Endothelial cell of umbilical vein (primary cell): ENCODE results near the gene FRRS1. TPM values are rescaled to one million over a fixed set of nuclear protein-coding genes. Genes with fewer than 3 reads are reported as not detected.

Experiments
- BruUV-seq: library from RNA; stranded (reverse); fragments of 400-500 nt; replicated peaks from 2 replicates; lab custom pipeline; 2021; lab: Mats Ljungman, UMichigan
- CTCF ChIA-PET: fragments of 300-600, 350-600 bp; sonication (Branson Sonifier 250); formaldehyde crosslinking; loops from one replicate; lab custom pipeline; 2021; ENCODE audit warnings: antibody characterized with exemption, inconsistent platforms; lab: Charles Lee
- POLR2A ChIA-PET: fragments of 300-600, 350-600 bp; sonication (Branson Sonifier 250); formaldehyde crosslinking; loops from one replicate; lab custom pipeline; 2021; ENCODE audit warnings: antibody characterized with exemption, inconsistent platforms; lab: Charles Lee
- DNase-seq: peaks from one replicate; pipeline ENCODE4 v3.0.0-alpha.2; 2011; ENCODE audit warnings: low read depth, low spot score
- FAIRE-seq: peaks from 2 replicates; lab custom pipeline; 2011; peaks lifted over from hg19 to GRCh38; lab: Jason Lieb, UNC
- H2AFZ ChIP-seq: 2 replicates; pipeline ENCODE4 v1.6.0; 2012; ENCODE audit warnings: low read depth, low read length, control low read depth, inconsistent platforms
- H3K27ac ChIP-seq: 2 replicates; pipeline ENCODE4 v1.5.1; 2011; ENCODE audit warnings: low read depth, mild to moderate bottlenecking, control low read depth, low read length, moderate library complexity; ENCODE audit not compliant: insufficient read depth
- H3K27me3 ChIP-seq, 2 experiments: 2 replicates each; pipeline versions ENCODE4 v1.6.0 to v1.6.1; 2011; ENCODE audit warnings: low read length in 2 of 2, mixed read lengths in 1 of 2; ENCODE audit not compliant: control insufficient read depth in 2 of 2, insufficient read depth in 2 of 2
- H3K36me3 ChIP-seq, 2 experiments: 2 replicates in 1 of 2; 3 replicates in 1 of 2; pipeline ENCODE4 v1.5.1; 2011; ENCODE audit warnings: low read length in 2 of 2, mild to moderate bottlenecking in 1 of 2, moderate library complexity in 1 of 2; ENCODE audit not compliant: control insufficient read depth in 2 of 2, insufficient read depth in 2 of 2; ENCODE audit errors: extremely low read depth in 1 of 2
- H3K4me1 ChIP-seq: 3 replicates; pipeline ENCODE4 v1.5.1; 2011; ENCODE audit warnings: mild to moderate bottlenecking, low read length; ENCODE audit not compliant: control insufficient read depth, insufficient read depth; ENCODE audit errors: extremely low read depth
- H3K4me2 ChIP-seq: 2 replicates; pipeline ENCODE4 v1.6.1; 2011; ENCODE audit warnings: low read length, control low read depth, mixed read lengths; ENCODE audit not compliant: insufficient read depth
- H3K4me3 ChIP-seq, 3 experiments: fragments of 200-600 bp in 1 of 3; sonication (generic), shearing (Covaris generic) in 1 of 3; replicated peaks in 1 of 3; 2 replicates each; pipeline ENCODE4 v1.5.1; 2011 to 2016; ENCODE audit warnings: control low read depth in 3 of 3, low read length in 3 of 3, mild to moderate bottlenecking in 2 of 3, inconsistent platforms in 1 of 3, low read depth in 1 of 3, moderate library complexity in 1 of 3; ENCODE audit not compliant: insufficient read depth in 1 of 3
- H3K79me2 ChIP-seq: 2 replicates; pipeline ENCODE4 v1.6.0; 2012; ENCODE audit warnings: low read length, inconsistent platforms; ENCODE audit not compliant: control insufficient read depth, insufficient read depth
- H3K9ac ChIP-seq: replicated peaks from 2 replicates; pipeline ENCODE3; 2011; ENCODE audit warnings: low read length, control low read depth; ENCODE audit not compliant: insufficient read depth; ENCODE audit errors: extremely low read depth
- H3K9me1 ChIP-seq: replicated peaks from 3 replicates; pipeline ENCODE4 v1.6.0; 2011; ENCODE audit warnings: mild to moderate bottlenecking, low read length; ENCODE audit not compliant: control insufficient read depth, insufficient read depth; ENCODE audit errors: extremely low read depth
- H3K9me3 ChIP-seq: replicated peaks from 2 replicates; pipeline ENCODE4 v1.5.1; 2012; ENCODE audit warnings: low read length, inconsistent platforms; ENCODE audit not compliant: control insufficient read depth, insufficient read depth
- H4K20me1 ChIP-seq: replicated peaks from 2 replicates; pipeline ENCODE3; 2011; ENCODE audit warnings: mild to moderate bottlenecking, low read length; ENCODE audit not compliant: control insufficient read depth, insufficient read depth; ENCODE audit errors: extremely low read depth
- EZH2 ChIP-seq: IDR thresholded peaks from 2 replicates; pipeline ENCODE4 v1.6.1; 2012; ENCODE audit warnings: borderline replicate concordance, low read depth, mild to moderate bottlenecking, moderate library complexity, low read length, inconsistent platforms; ENCODE audit not compliant: severe bottlenecking
- FOS ChIP-seq: IDR thresholded peaks from 2 replicates; pipeline ENCODE4 v1.6.1; 2011; ENCODE audit warnings: mild to moderate bottlenecking, low read length, moderate library complexity, borderline replicate concordance; ENCODE audit not compliant: insufficient read depth
- JUN ChIP-seq: IDR thresholded peaks from 2 replicates; pipeline ENCODE4 v1.6.1; 2011; ENCODE audit warnings: borderline replicate concordance, low read depth; ENCODE audit not compliant: insufficient read length, insufficient read depth
- MYC ChIP-seq: IDR thresholded peaks from one replicate; pipeline ENCODE4 v1.6.1; 2011; ENCODE audit warnings: mild to moderate bottlenecking, low read depth, low read length
- POLR2A ChIP-seq: IDR thresholded peaks from 2 replicates; pipeline ENCODE4 v1.6.1; 2012; ENCODE audit warnings: low read depth, mild to moderate bottlenecking, control low read depth, low read length
- POLR2AphosphoS5 ChIP-seq: IDR thresholded peaks from 2 replicates; pipeline ENCODE4 v1.6.1; 2012; ENCODE audit warnings: low read depth, mild to moderate bottlenecking, control low read depth, low read length, moderate library complexity; ENCODE audit not compliant: insufficient read depth
- dilution Hi-C: fragments of 300-500 bp; cut with MboI; formaldehyde crosslinking; loops from one replicate; pipeline ENCODE4 v1.15.0; 2019; ENCODE audit warnings: low sequenced_read_pairs; ENCODE audit not compliant: extremely low pct_ligation_motif_present
- intact Hi-C: fragments of 100-400 bp; cut with micrococcal nuclease; formaldehyde crosslinking; loops from one replicate; pipeline ENCODE4 v1.10.0; 2022
- polyA plus RNA-seq, 4 experiments: library from polyadenylated mRNA; depleted of rRNA in 3 of 4; stranded (reverse) in 3 of 4; unstranded in 1 of 4; fragments of >200 nt; gene quantifications; 2 replicates each; pipeline versions ENCODE4 v1.2.1 to v1.2.3, GENCODE V29; 2011 to 2012; ENCODE audit warnings: missing spikeins in 1 of 4
- total RNA-seq: library from RNA; stranded (reverse); gene quantifications from 2 replicates; pipeline ENCODE4 v1.2.3, GENCODE V29; 2021
- TF ChIP-seq, protein P1 (sequence below): IDR thresholded peaks from 2 replicates; pipeline ENCODE4 v1.6.1; 2011; ENCODE audit not compliant: insufficient read depth, insufficient read length
- TF ChIP-seq, protein P2 (sequence below), 2 donors: IDR thresholded peaks; 1 replicate in 1 of 2; 2 replicates in 1 of 2; pipeline ENCODE4 v1.5.1; 2011; ENCODE audit warnings: low read length in 2 of 2, mild to moderate bottlenecking in 2 of 2, moderate library complexity in 2 of 2, control low read depth in 1 of 2, inconsistent platforms in 1 of 2, low read depth in 1 of 2; ENCODE audit not compliant: insufficient read depth in 1 of 2; ENCODE audit errors: extremely low read depth in 1 of 2

FRRS1 gene
- total and polyA plus RNA-seq, 2 donors (not counting 3 experiments of a cell fraction or from before 2014, with no cell fraction given): 1.1 to 3.1 TPM

DNA sequence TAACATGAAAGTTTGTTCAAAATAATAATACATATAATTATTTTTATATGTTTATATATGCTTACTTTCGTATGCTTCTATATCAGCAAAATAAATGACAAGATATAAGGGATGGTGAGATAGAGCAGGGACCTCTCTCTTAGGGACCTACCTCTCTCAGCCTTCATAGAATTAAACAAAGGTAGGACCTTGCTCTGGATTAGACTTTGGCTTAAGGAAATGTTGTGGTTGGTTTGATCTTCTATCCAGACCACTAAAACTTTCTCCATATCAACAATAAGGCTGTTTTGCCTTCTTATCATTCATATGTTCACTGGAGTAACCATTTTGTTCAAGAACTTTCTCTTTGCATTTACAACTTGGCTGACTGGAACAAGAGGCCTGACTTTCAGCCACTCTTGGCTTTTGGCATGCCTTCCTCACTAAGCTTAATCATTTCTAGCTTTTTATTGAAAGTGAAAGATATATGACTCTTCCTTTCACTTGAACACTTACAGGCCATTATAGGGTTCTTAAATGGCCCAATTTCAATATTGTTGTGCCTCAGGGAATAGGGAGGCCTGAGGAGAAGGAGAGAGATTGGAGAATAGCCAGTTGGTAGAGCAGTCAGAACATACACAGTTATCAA is 14.4 kb downstream of the FRRS1 start:
- Histone ChIP-seq H4K20me1 (no peaks in the 10 kb centered on the region), H3K79me2 (no peaks in the 10 kb centered on the region), H3K4me1 (no peaks in the 10 kb centered on the region), H3K27me3 (no peaks in the 10 kb centered on the region), H3K27ac (no peak overlapping the region), H3K4me2 (no peak overlapping the region), H3K9me1 (no peaks in the 10 kb centered on the region), H3K9me3 (no peaks in the 10 kb centered on the region), H2AFZ (no peak overlapping the region), H3K4me3 (no peak overlapping the region), H3K9ac (no peak overlapping the region), H3K36me3 (no peaks in the 10 kb centered on the region)
- dilution Hi-C loops: no loop called here
- ChIA-PET POLR2A (no interaction called here), CTCF (no interaction called here)
- intact Hi-C loops: no loop called here
- DNase-seq (no peak), FAIRE-seq (no peak)
- no TSS peak for BruUV-seq
- TF ChIP-seq JUN: no peak
- TF ChIP-seq FOS: no peak
- no peak for TF ChIP-seq POLR2A
- TF ChIP-seq POLR2AphosphoS5: no peak
- TF ChIP-seq MYC: no peak
- TF ChIP-seq, protein P1, sequence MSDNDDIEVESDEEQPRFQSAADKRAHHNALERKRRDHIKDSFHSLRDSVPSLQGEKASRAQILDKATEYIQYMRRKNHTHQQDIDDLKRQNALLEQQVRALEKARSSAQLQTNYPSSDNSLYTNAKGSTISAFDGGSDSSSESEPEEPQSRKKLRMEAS: no peak
- TF ChIP-seq, protein P2, sequence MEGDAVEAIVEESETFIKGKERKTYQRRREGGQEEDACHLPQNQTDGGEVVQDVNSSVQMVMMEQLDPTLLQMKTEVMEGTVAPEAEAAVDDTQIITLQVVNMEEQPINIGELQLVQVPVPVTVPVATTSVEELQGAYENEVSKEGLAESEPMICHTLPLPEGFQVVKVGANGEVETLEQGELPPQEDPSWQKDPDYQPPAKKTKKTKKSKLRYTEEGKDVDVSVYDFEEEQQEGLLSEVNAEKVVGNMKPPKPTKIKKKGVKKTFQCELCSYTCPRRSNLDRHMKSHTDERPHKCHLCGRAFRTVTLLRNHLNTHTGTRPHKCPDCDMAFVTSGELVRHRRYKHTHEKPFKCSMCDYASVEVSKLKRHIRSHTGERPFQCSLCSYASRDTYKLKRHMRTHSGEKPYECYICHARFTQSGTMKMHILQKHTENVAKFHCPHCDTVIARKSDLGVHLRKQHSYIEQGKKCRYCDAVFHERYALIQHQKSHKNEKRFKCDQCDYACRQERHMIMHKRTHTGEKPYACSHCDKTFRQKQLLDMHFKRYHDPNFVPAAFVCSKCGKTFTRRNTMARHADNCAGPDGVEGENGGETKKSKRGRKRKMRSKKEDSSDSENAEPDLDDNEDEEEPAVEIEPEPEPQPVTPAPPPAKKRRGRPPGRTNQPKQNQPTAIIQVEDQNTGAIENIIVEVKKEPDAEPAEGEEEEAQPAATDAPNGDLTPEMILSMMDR (IDR thresholded peaks at IDR 0.05; ENCODE audit: extremely low read depth in 1 of 2, insufficient read depth in 1 of 2, low read depth in 1 of 2, low read length in 2 of 2): no peak
- no peak for TF ChIP-seq EZH2
